ENCODE measurements around the gene TBX20.
"Not testable (repeated sequence)": the region's sequence is repeated elsewhere in the genome, so short reads cannot be mapped to it uniquely, and the experiment has no call there.

The TBX20 gene

DNA sequence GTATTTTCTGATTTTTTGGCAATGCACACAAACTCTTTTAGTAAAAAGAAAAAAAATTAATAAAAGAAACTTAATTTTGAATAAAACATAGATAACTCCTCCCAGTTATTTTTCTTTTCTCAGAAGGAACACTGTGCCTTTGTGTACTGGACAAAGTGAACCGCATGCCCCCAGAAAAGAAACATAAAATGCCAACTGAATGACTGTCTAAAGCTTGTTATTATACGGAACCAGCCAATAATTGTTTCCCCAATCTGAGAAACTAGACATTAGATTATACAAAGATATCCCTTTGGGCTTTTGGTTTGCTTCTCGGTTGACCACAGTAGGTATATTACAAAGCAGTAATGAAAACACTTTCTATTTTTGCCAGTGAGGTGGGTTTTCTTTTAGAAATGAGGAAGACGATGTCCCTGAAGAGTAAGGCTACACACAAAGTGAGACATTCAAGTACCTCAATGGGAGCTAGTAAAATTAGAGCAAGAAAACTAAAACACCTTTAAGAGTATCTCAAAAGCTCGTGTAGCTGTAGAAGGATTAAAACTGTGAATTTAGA is 25.3 kb downstream of the TBX20 start:
- in situ Hi-C loops (cut with HindIII; ENCODE audit: low sequenced_read_pairs), result not testable (repeated sequence)

GRCh38 chr7:35227438-35227837 is 26.5 kb downstream of the TBX20 start:
- in situ Hi-C loops (cut with HindIII; ENCODE audit: low sequenced_read_pairs), result not testable (repeated sequence)

GRCh38 chr7:35222445-35222844 is 31.5 kb downstream of the TBX20 start:
- in situ Hi-C loops (cut with HindIII; ENCODE audit: low sequenced_read_pairs), result not testable (repeated sequence)

DNA sequence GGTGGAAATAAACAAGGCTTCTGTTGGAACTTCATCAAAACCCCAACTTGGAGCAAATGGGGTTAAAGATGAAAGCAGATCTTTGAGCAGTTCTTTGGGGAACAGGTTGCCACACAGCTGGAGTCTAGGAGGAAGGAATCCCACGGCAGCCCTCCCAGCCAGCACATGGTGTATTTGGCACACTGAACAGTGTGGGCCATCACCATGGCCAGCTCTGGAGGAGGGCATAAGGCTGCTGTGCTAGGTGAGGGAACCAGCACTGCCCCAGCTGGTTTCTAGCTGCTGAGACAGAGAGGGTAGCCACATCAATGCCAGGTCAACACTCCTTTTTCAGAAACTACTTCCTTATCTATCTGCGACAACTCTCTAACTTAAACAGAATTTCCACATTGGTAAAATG is 33.7 kb downstream of the TBX20 start:
- in situ Hi-C loops (cut with HindIII; ENCODE audit: low sequenced_read_pairs), result not testable (repeated sequence)

DNA sequence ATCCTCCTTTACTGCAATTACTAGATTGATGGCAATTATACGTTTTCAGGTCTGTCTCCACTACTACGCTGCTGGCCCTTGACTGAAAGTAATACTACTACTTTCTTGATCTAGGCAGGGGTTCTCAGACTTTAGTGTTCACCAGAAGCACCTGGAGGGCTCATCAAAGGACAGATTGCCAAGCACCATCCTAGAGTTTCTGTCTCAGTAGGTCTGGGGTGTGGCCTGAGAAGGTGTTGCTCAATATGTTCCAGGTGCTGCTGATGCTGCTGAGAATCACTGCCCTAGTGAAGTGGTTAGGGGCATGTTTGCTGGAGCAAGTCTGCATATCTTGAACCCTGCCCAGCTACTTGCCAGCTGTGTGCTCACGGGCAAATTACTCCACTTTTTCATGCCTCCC is 37.9 kb downstream of the TBX20 start:
- in situ Hi-C loops (cut with HindIII; ENCODE audit: low sequenced_read_pairs), result not testable (repeated sequence)

- in situ Hi-C loops (cut with HindIII; ENCODE audit: low sequenced_read_pairs), result not testable (repeated sequence)
Measured at GRCh38 chr7:35215063-35215462, 38.8 kb downstream of the TBX20 start.

DNA sequence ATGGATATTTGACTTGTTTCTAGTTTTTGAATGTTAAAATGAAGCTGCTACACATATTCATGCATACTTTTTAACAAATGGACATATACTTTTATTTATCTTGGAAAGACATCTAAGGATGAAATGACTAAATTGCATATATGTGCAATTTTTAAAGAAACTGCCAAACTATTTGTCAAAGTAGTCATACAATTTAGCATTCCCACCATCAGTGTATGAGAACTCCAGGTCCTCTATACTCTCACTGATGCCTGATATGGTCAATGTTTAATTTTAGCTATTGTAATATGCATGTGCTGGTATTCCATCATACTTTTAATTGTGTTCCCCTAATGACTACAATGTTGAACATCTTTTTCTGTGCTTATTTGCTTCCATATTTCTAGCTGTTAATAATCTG is 47.0 kb downstream of the TBX20 start:
- in situ Hi-C loops (cut with HindIII; ENCODE audit: low sequenced_read_pairs), result not testable (repeated sequence)

DNA sequence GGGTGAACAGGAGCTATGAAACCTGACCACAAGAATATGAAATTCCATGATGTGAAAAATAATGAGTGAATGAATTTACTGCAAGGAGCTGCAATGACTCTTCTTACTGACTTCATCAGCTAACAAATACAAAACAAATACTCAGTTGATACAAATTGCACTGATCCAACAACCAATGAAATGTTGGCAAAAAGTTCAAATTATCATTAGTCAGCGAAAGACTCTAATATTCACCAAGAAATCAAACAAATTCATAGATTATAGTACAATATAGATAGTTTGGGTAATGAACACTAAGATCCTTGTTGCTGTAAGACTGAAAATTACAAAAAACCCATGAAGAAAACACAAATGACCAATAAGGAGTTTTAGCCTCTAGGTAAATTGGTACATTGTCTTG is 49.0 kb downstream of the TBX20 start:
- in situ Hi-C loops (cut with HindIII; ENCODE audit: low sequenced_read_pairs), result not testable (repeated sequence)

- in situ Hi-C loops (cut with HindIII; ENCODE audit: low sequenced_read_pairs), result not testable (repeated sequence)
Measured at GRCh38 chr7:35204031-35204430, 49.9 kb downstream of the TBX20 start.

- in situ Hi-C loops (cut with HindIII; ENCODE audit: low sequenced_read_pairs), result not testable (repeated sequence)
Measured at GRCh38 chr7:35202353-35202752, 51.5 kb downstream of the TBX20 start.

GRCh38 chr7:35200170-35200569 is 53.7 kb downstream of the TBX20 start:
- in situ Hi-C loops (cut with HindIII; ENCODE audit: low sequenced_read_pairs), result not testable (repeated sequence)

- in situ Hi-C loops (cut with HindIII; ENCODE audit: low sequenced_read_pairs), result not testable (repeated sequence)
Measured at GRCh38 chr7:35198370-35199140, 55.3 kb downstream of the TBX20 start.

- in situ Hi-C loops (cut with HindIII; ENCODE audit: low sequenced_read_pairs), result not testable (repeated sequence)
Measured at GRCh38 chr7:35191571-35191970, 62.3 kb downstream of the TBX20 start.

GRCh38 chr7:35190146-35190773 is 63.6 kb downstream of the TBX20 start:
- in situ Hi-C loops (cut with HindIII; ENCODE audit: low sequenced_read_pairs), result not testable (repeated sequence)

DNA sequence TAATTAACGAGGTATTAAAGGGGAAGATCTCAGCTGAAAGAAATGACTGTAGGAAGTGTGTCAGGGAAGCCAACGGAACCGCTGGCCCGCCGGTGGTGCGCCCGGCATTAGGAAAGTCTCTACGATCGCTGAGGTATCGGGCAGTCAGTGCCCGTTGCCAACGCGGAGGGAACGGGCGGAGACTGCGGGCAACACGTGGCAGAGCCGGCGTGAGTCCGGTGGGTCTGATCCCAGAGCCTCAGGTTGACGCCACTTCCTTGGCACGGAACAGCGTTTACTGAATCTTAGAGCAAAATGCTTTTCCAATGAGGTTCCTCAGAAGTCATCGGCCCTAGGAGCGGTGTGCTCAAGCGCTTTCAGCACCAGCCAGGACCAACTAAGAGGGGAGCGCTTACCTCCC is 67.1 kb downstream of the TBX20 start:
- in situ Hi-C loops (cut with HindIII; ENCODE audit: low sequenced_read_pairs), result not testable (repeated sequence)

- in situ Hi-C loops (cut with HindIII; ENCODE audit: low sequenced_read_pairs), result no loop called here
Measured at GRCh38 chr7:35185908-35186731, 67.8 kb downstream of the TBX20 start.

- in situ Hi-C loops (cut with HindIII; ENCODE audit: low sequenced_read_pairs), result not testable (repeated sequence)
Measured at GRCh38 chr7:35185578-35185907, 68.4 kb downstream of the TBX20 start.

DNA sequence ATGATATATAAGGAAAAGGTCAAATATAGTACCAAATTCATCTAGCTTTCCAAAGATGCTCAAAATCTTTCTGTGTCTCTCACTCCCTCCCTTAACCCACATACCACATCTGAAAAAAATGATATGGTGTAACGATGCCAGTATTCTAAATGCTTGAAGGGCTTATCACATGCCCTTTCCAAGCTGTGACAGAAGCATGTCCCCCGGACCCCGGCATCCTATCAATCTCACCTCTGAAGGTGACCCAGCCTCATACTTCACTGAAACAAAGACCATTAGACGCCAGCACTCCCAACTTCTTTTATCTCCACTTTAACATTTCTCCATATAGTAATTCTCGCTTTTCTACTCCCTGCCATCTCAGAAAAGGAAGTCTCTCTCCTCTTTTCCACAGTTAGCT is 68.9 kb downstream of the TBX20 start:
- in situ Hi-C loops (cut with HindIII; ENCODE audit: low sequenced_read_pairs), result not testable (repeated sequence)

DNA sequence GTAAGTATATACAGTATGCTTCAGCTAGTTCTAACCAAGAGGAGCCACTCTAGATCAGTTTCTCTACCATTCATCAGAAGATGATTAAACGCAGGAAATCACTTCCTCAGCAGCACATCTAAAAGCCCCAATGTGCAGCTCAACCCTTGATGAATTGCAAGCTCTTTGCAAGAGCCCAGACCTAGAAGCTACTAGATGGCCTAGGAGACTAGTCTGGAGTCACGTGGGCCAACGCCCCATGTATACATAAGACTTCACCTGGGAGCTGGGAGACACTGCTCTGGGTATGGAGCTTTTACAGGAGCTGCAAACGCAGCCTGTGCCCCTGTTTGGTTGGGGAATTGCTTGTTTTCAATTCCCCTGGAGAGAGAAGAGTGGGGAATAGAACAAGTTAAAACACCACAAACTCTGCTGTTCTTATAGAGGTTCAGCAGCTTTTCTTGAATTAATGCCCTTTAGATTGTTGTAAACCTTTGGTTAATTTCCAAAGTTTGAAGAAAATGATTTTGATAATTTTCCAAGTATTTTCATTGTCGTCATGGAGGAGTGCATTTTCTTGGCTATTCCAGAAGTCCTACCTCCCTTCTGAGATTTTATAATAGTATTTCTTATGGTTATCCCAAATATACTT is 69.9 kb downstream of the TBX20 start:
- in situ Hi-C loops (cut with HindIII; ENCODE audit: low sequenced_read_pairs), result not testable (repeated sequence)

GRCh38 chr7:35180665-35181064 is 73.2 kb downstream of the TBX20 start:
- in situ Hi-C loops (cut with HindIII; ENCODE audit: low sequenced_read_pairs), result not testable (repeated sequence)

- in situ Hi-C loops (cut with HindIII; ENCODE audit: low sequenced_read_pairs), result not testable (repeated sequence)
Measured at GRCh38 chr7:35173176-35173575, 80.7 kb downstream of the TBX20 start.
